IMR-90 (cell line): ENCODE results near the gene FOXO1. TPM values are rescaled to one million over a fixed set of nuclear protein-coding genes. Genes with fewer than 3 reads are reported as not detected.

Experiments
- ATAC-seq: fragments of 200-7000 bp; cut with Tn5 transposase; 2 replicates; pipeline ENCODE4 v1.9.1; 2020; ENCODE audit warnings: low read depth, mild to moderate bottlenecking, moderate library complexity
- BruUV-seq: library from RNA; stranded (reverse); fragments of 400-500 nt; replicated peaks from 2 replicates; lab custom pipeline; 2021; lab: Mats Ljungman, UMichigan
- CTCF ChIA-PET: fragments of 300-600 bp; formaldehyde crosslinking; extraction: SDS; loops from one replicate; lab custom pipeline; 2021; ENCODE audit warnings: antibody characterized with exemption; lab: Yijun Ruan, JAX
- POLR2A ChIA-PET: fragments of 300-600 bp; sonication (Branson Sonifier 250); formaldehyde crosslinking; loops from one replicate; lab custom pipeline; 2022; ENCODE audit warnings: antibody characterized with exemption; ENCODE audit not compliant: unreplicated experiment; lab: Charles Lee
- DNase-seq: peaks from one replicate; pipeline ENCODE4 v3.0.0; 2013
- H2AFZ ChIP-seq: replicated peaks from 2 replicates; pipeline ENCODE3; 2013; ENCODE audit warnings: low read length, mild to moderate bottlenecking; ENCODE audit not compliant: poor library complexity
- H2AK5ac ChIP-seq: 2 replicates; pipeline ENCODE4 v1.6.1; 2013; ENCODE audit warnings: low read depth, low read length, inconsistent platforms
- H2AK9ac ChIP-seq: replicated peaks from 2 replicates; pipeline ENCODE3; 2013; ENCODE audit warnings: mild to moderate bottlenecking, low read depth, low read length, moderate library complexity; ENCODE audit not compliant: poor library complexity
- H2BK120ac ChIP-seq: 2 replicates; pipeline ENCODE4 v1.6.1; 2013; ENCODE audit warnings: low read depth, low read length, inconsistent platforms
- H2BK15ac ChIP-seq: 3 replicates; pipeline ENCODE4 v1.6.1; 2013; ENCODE audit warnings: low read depth, low read length, inconsistent platforms
- H2BK20ac ChIP-seq: 2 replicates; pipeline ENCODE4 v1.6.1; 2013; ENCODE audit warnings: low read depth, mild to moderate bottlenecking, inconsistent platforms, low read length, moderate library complexity
- H2BK5ac ChIP-seq: 2 replicates; pipeline ENCODE4 v1.6.1; 2013; ENCODE audit warnings: mild to moderate bottlenecking, low read depth, low read length, inconsistent platforms; ENCODE audit not compliant: poor library complexity, severe bottlenecking
- H3K14ac ChIP-seq: replicated peaks from 2 replicates; pipeline ENCODE4 v1.6.1; 2013; ENCODE audit warnings: low read depth, low read length, inconsistent platforms
- H3K18ac ChIP-seq: 2 replicates; pipeline ENCODE4 v1.6.1; 2013; ENCODE audit warnings: low read depth, low read length, control low read depth
- H3K23ac ChIP-seq: 2 replicates; pipeline ENCODE4 v1.6.1; 2013; ENCODE audit warnings: low read depth, low read length, inconsistent platforms
- H3K27ac ChIP-seq: 2 replicates; pipeline ENCODE4 v1.5.1; 2013; ENCODE audit warnings: mild to moderate bottlenecking, control low read depth, low read length; ENCODE audit not compliant: insufficient read depth
- H3K27me3 ChIP-seq: 2 replicates; pipeline ENCODE4 v1.6.1; 2013; ENCODE audit warnings: low read length; ENCODE audit not compliant: control insufficient read depth, insufficient read depth
- H3K36me3 ChIP-seq: 2 replicates; pipeline ENCODE4 v1.6.1; 2013; ENCODE audit warnings: low read length, mixed read lengths; ENCODE audit not compliant: control insufficient read depth, insufficient read depth
- H3K4ac ChIP-seq: 2 replicates; pipeline ENCODE4 v1.6.1; 2013; ENCODE audit warnings: low read depth, low read length, inconsistent platforms
- H3K4me1 ChIP-seq: 2 replicates; pipeline ENCODE4 v1.6.1; 2013; ENCODE audit warnings: low read length, mixed read lengths; ENCODE audit not compliant: control insufficient read depth, insufficient read depth
- H3K4me2 ChIP-seq: 2 replicates; pipeline ENCODE4 v1.6.1; 2013; ENCODE audit warnings: low read depth, mild to moderate bottlenecking, control low read depth, low read length, moderate library complexity
- H3K4me3 ChIP-seq: 2 replicates; pipeline ENCODE4 v1.5.1; 2013; ENCODE audit warnings: low read depth, mild to moderate bottlenecking, control low read depth, low read length, moderate library complexity; ENCODE audit not compliant: insufficient read depth
- H3K56ac ChIP-seq: 2 replicates; pipeline ENCODE4 v1.6.1; 2013; ENCODE audit warnings: low read length, inconsistent platforms; ENCODE audit not compliant: insufficient read depth; ENCODE audit errors: extremely low read depth
- H3K79me1 ChIP-seq, 2 experiments: 2 replicates each; pipeline ENCODE4 v1.6.1; 2013; ENCODE audit warnings: low read length in 2 of 2, inconsistent platforms in 1 of 2, low read depth in 1 of 2
- H3K9ac ChIP-seq: 2 replicates; pipeline ENCODE4 v1.6.1; 2013; ENCODE audit warnings: low read depth, low read length, control low read depth
- H3K9me1 ChIP-seq: 2 replicates; pipeline ENCODE4 v1.6.1; 2013; ENCODE audit warnings: low read length, inconsistent platforms; ENCODE audit not compliant: insufficient read depth
- H3K9me3 ChIP-seq: 2 replicates; pipeline ENCODE4 v1.6.1; 2013; ENCODE audit warnings: low read length; ENCODE audit not compliant: control insufficient read depth, insufficient read depth
- H4K20me1 ChIP-seq: 2 replicates; pipeline ENCODE4 v1.6.1; 2013; ENCODE audit warnings: low read length, inconsistent platforms; ENCODE audit not compliant: insufficient read depth
- H4K5ac ChIP-seq: 2 replicates; pipeline ENCODE4 v1.6.1; 2013; ENCODE audit warnings: mild to moderate bottlenecking, low read depth, low read length, control low read depth
- H4K8ac ChIP-seq, 2 experiments: 2 replicates each; pipeline ENCODE4 v1.6.1; 2013; ENCODE audit warnings: low read depth in 2 of 2, low read length in 2 of 2, control low read depth in 1 of 2, inconsistent platforms in 1 of 2
- H4K91ac ChIP-seq: 2 replicates; pipeline ENCODE4 v1.6.1; 2013; ENCODE audit warnings: low read depth, low read length, inconsistent platforms; ENCODE audit not compliant: insufficient read depth
- CEBPB ChIP-seq: IDR thresholded peaks from 2 replicates; pipeline ENCODE4 v1.6.1; 2012; ENCODE audit warnings: low read depth, low read length, improper control_type of control experiment
- CHD1 ChIP-seq: IDR thresholded peaks from 2 replicates; pipeline ENCODE4 v1.6.1; 2012; ENCODE audit warnings: low read depth, low read length, improper control_type of control experiment
- CTCF ChIP-seq: conservative IDR thresholded peaks from 2 replicates; pipeline ENCODE4 v1.5.1; 2012; ENCODE audit warnings: mild to moderate bottlenecking, low read depth, low read length, improper control_type of control experiment
- MXI1 ChIP-seq: IDR thresholded peaks from 2 replicates; pipeline ENCODE4 v1.6.1; 2012; ENCODE audit warnings: low read depth, mild to moderate bottlenecking, low read length, moderate library complexity, borderline replicate concordance
- NFE2L2 ChIP-seq: fragments of 150-350 bp; IDR thresholded peaks from 2 replicates; pipeline ENCODE4 v1.6.1; 2016; ENCODE audit warnings: low read depth, mild to moderate bottlenecking, low read length
- POLR2A ChIP-seq: IDR thresholded peaks from 2 replicates; pipeline ENCODE4 v1.6.1; 2012; ENCODE audit warnings: mild to moderate bottlenecking, low read depth, low read length
- RCOR1 ChIP-seq: IDR thresholded peaks from 2 replicates; pipeline ENCODE4 v1.6.1; 2012; ENCODE audit warnings: mild to moderate bottlenecking, low read length, improper control_type of control experiment; ENCODE audit not compliant: insufficient replicate concordance
- WGBS, 2 experiments: methylation state at CpG; one replicate each; pipeline versions ENCODE4 v1.1.5 to v1.1.7; 2013; ENCODE audit warnings: missing lambda C conversion rate in 2 of 2; ENCODE audit not compliant: insufficient read length in 1 of 2; ENCODE audit errors: extremely low coverage in 2 of 2; 5-methylcytosine and 5-hydroxymethylcytosine counted together
- dilution Hi-C: fragments of 300-500 bp; cut with HindIII; formaldehyde crosslinking; loops from one replicate; pipeline ENCODE4 v1.14.3; 2018; ENCODE audit warnings: low sequenced_read_pairs; ENCODE audit not compliant: unreplicated experiment
- in situ Hi-C: fragments of 300-500 bp; cut with MboI; formaldehyde crosslinking; loops from 3 replicates; pipeline ENCODE4 v1.14.3; 2019; ENCODE audit warnings: low sequenced_read_pairs, inconsistent platforms, mixed read lengths
- intact Hi-C: fragments of 100-400 bp; cut with micrococcal nuclease; formaldehyde crosslinking; loops from 2 replicates; pipeline ENCODE4 v1.10.0; 2022
- polyA plus RNA-seq, 3 experiments: library from polyadenylated mRNA; depleted of rRNA; stranded (reverse); fragments of >200 nt; gene quantifications; 2 replicates each; pipeline ENCODE4 v1.2.3, GENCODE V29; 2012; ENCODE audit warnings: low replicate concordance in 1 of 3
- total RNA-seq: library from RNA; depleted of rRNA; stranded (reverse); fragments of >200 nt; gene quantifications from 2 replicates; pipeline ENCODE4 v1.2.3, GENCODE V29; 2012

FOXO1 gene
- total and polyA plus RNA-seq, 2 of the 4 experiments (the other 2 are of a cell fraction): 0.12 to 0.18 TPM

GRCh38 chr13:40632915-40633314 is 33.5 kb downstream of the FOXO1 start:
- Histone ChIP-seq H3K9me1 (no peaks in the 10 kb centered on the region), H4K91ac (no peak overlapping the region), H2BK15ac (no peak overlapping the region), H3K79me1 (no peaks in the 10 kb centered on the region), H3K36me3 (no peaks in the 10 kb centered on the region), H2BK120ac (no peak overlapping the region), H2BK5ac (no peak overlapping the region), H4K8ac (no peak overlapping the region), H4K20me1 (no peaks in the 10 kb centered on the region), H2AK9ac (no peak overlapping the region), H3K9me3 (no peaks in the 10 kb centered on the region), H3K27ac (no peak overlapping the region), H3K4me2 (no peak overlapping the region), H3K23ac (no peak overlapping the region), H2BK20ac (no peak overlapping the region), H3K9ac (no peak overlapping the region), H3K4ac (no peak overlapping the region), H3K18ac (no peak overlapping the region), H2AFZ (no peak overlapping the region), H3K4me3 (no peak overlapping the region), H2AK5ac (no peak overlapping the region), H3K4me1 (no peaks in the 10 kb centered on the region), H3K56ac (no peak overlapping the region), H4K5ac (no peak overlapping the region), H3K14ac (no peak overlapping the region), H3K27me3 (no peaks in the 10 kb centered on the region)
- WGBS, 2 experiments: no CpG with 5 or more reads among the region's 3 CpGs
- in situ Hi-C loops (no loop called here), dilution Hi-C loops (no loop called here), intact Hi-C loops (no loop called here)
- DNase-seq (no peak), ATAC-seq (no peak)
- CTCF ChIA-PET: no interaction called here
- TF ChIP-seq MXI1 (no peak), CTCF (no peak), CHD1 (no peak), RCOR1 (no peak), POLR2A (no peak), CEBPB (no peak), NFE2L2 (no peak)
- BruUV-seq: no TSS peak
- POLR2A ChIA-PET: no interaction called here
